Measurements from ENCODE around the gene HOMER3. TPM values are rescaled to one million over a fixed set of nuclear protein-coding genes. Genes with fewer than 3 reads are reported as not detected.

HOMER3 gene
- polyA plus RNA-seq, 1 donor from 2014 or later = 25.2 TPM

Other genes with a start within 250 kb of the HOMER3 start
- not detected for gene COMP, start 149.9 kb downstream of the HOMER3 start, polyA plus RNA-seq
- 14.6 TPM for gene UPF1, start 109.3 kb downstream of the HOMER3 start, polyA plus RNA-seq
- gene CERS1, start 45.1 kb downstream of the HOMER3 start, polyA plus RNA-seq = not detected
- gene COPE, start 21.8 kb downstream of the HOMER3 start, polyA plus RNA-seq = 295 TPM
- gene DDX49, start 21.5 kb downstream of the HOMER3 start, polyA plus RNA-seq = 30.2 TPM
- gene SUGP2, start 92.3 kb upstream of the HOMER3 start, polyA plus RNA-seq = 11.8 TPM
- gene ARMC6, start 92.4 kb upstream of the HOMER3 start, polyA plus RNA-seq = 27.9 TPM
- gene SLC25A42, start 122.8 kb upstream of the HOMER3 start, polyA plus RNA-seq = 35.9 TPM
- 18.5 TPM for gene TMEM161A, start 197.3 kb upstream of the HOMER3 start, polyA plus RNA-seq
- gene MEF2B, start 229.0 kb upstream of the HOMER3 start, polyA plus RNA-seq = 1.8 TPM